ENCODE data around the gene SPPL2C.
A peak's percentile ranks its signal among the peaks of the same experiment; 100 is the strongest.
"Not testable (repeated sequence)": the region's sequence is repeated elsewhere in the genome, so short reads cannot be mapped to it uniquely, and the experiment has no call there.

The SPPL2C gene

DNA sequence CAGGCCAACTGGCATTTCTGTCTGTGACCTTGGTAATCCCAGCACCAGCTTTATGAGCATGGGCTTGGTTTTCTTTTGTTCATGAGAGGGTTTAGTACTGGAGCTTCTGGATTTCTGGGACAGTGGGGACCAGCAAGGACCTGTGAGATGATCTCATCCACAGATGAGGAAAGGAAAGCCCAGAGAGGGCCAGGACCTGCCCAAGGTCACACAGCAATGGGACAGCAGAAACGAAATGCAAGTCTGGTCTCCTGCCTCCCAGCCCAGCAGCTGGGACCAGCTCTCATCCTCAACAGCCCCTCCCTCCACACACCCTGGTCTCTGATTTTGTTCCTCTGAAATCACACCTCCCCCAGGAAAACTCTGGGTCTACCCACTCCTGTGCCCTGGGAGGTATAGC is 7.2 kb downstream of the SPPL2C start:
- Mint-ChIP-seq H3K4me1 (no peaks in the 10 kb centered on the region), H3K4me3 (no peak overlapping the region), H3K27ac (no peak overlapping the region), H3K9me3 (no peaks in the 10 kb centered on the region), H3K27me3 (peaks cover 37% of the 10 kb centered on the region)
- ATAC-seq, result no peak
- no peak for DNase-seq

DNA sequence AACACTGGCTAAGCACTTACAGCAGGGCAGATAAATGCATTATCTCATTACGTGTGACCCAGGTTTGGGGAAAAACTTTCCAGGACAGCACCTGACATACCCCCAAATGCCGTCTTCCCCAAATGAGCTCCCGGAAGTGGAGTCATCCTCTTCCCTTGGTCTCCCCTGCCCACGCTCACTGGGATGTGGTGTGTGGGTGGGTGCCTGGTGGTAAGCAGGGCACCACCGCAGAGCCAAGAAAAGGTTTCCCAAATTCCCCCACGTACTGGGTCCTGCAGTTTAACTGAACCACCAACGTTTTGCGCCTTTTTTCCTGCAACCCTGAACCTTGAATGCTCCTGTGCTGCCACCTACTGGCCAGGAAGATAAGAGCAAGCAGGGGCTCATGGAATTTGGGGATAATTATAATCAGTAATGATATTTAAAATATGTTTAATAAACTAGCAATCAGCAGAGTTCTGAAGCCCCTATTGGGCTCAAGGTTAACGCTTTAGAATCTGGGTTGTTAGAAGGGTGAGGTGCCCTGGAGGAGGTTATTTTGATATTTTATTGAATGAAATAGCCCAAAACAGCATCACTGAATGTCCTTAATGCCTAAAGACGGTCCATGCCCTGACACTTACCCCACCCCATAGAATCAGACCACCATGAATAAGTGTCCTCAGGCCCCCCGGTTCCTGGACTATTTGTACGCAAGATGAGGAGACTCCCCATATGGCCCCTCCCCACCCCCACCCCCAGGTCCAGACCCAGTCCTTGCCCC is 8.0 kb downstream of the SPPL2C start:
- no peaks in the 10 kb centered on the region for H3K9me3 Mint-ChIP-seq
- no peak overlapping the region for H3K4me3 Mint-ChIP-seq
- H3K27ac Mint-ChIP-seq, result no peak overlapping the region
- no peaks in the 10 kb centered on the region for H3K4me1 Mint-ChIP-seq
- peak; percentile 49 to 60 for DNase-seq
- ATAC-seq, result peak; percentile 41
- H3K27me3 Mint-ChIP-seq, result peaks cover 39% of the 10 kb centered on the region

DNA sequence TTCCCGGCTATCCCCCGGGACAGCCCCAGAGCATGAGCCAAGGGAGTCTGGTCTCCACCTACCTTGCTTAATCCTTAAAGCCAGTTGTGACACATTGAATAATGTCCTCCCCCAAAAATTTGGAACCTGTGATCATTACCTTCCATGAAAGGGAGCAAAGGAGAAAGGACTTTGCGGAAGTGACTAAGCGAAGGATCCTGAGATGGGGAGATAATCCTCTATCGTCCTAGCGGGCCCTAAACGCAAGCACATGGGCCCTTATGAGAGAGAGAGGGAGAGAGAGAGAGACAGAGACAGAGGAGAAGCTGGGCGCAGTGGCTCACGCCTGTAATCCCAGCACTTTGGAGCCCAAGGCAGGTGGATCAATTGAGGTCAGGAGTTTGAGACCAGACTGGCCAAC is 9.5 kb downstream of the SPPL2C start:
- no peak for ATAC-seq
- Mint-ChIP-seq H3K4me1 (no peaks in the 10 kb centered on the region), H3K27ac (no peak overlapping the region), H3K4me3 (no peak overlapping the region), H3K9me3 (no peaks in the 10 kb centered on the region), H3K27me3 (peaks cover 52% of the 10 kb centered on the region)
- no peak for DNase-seq

DNA sequence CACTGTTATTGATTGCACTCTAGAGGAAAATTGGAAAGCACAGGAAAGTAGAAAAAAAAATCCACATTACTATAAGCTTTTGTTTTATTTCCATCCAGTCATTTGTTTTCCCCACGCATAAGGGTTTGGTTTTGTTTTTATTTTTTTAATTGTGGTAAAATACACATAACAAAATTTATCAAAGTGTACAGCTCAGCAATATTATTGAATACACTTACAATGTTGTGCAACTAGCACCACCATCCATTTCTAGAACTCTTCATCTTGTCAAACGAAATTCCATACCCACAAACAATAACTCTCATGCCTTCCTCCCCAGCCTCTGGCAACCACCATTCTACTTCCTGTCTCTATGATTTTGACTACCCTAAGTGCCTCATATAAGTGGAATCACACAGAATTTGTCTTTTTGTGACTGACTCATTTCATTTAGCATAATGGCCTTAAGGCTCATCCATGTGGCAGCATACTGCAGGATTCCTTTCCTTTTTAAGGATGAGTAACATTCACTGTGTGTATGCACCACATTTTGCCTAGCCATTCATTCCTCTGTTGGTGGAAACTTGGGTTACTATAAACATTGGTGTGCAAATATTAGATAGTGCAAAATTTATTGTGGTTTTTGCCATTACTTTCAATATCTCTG is 11.1 kb downstream of the SPPL2C start:
- no peaks in the 10 kb centered on the region for H3K4me1 Mint-ChIP-seq
- no peak for DNase-seq
- no peaks in the 10 kb centered on the region for H3K9me3 Mint-ChIP-seq
- peaks cover 64% of the 10 kb centered on the region for H3K27me3 Mint-ChIP-seq
- ATAC-seq, result no peak
- no peak overlapping the region for H3K4me3 Mint-ChIP-seq
- H3K27ac Mint-ChIP-seq, result no peak overlapping the region

GRCh38 chr17:45857977-45858708 is 13.5 kb downstream of the SPPL2C start:
- DNase-seq (no peak), ATAC-seq (no peak)
- Mint-ChIP-seq H3K4me1 (no peaks in the 10 kb centered on the region), H3K4me3 (no peak overlapping the region), H3K27ac (no peak overlapping the region), H3K27me3 (peaks cover 54% of the 10 kb centered on the region), H3K9me3 (no peaks in the 10 kb centered on the region)

DNA sequence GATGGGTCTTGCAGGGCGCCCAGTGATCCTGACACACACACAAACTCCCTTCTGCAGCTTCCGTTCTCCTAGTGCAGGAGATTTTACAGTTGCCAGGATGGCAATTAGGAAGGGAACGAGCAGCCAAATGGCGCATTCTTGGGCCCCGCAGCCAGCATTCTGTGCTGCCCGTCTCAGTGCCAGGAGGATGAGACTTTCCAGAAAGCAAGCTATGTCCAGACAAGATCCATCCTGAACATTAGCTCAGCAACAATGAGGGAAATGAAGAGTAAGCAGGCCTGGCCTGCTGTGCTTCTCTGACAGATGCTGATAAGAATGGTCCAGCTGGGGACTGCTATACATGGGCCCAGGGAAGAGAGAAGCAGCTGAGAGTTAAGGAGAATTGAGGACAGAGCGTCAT is 16.5 kb downstream of the SPPL2C start:
- ATAC-seq (no peak), DNase-seq (no peak)
- peaks cover 62% of the 10 kb centered on the region for H3K27me3 Mint-ChIP-seq
- H3K9me3 Mint-ChIP-seq, result no peaks in the 10 kb centered on the region
- no peaks in the 10 kb centered on the region for H3K4me1 Mint-ChIP-seq
- no peak overlapping the region for H3K27ac Mint-ChIP-seq
- H3K4me3 Mint-ChIP-seq, result no peak overlapping the region

- not testable (repeated sequence) for H3K4me1 Mint-ChIP-seq, H3K4me3 Mint-ChIP-seq, DNase-seq, H3K27ac Mint-ChIP-seq, ATAC-seq, H3K9me3 Mint-ChIP-seq
- peaks cover 62% of the 10 kb centered on the region for H3K27me3 Mint-ChIP-seq
Measured at GRCh38 chr17:45862127-45862526, 17.4 kb downstream of the SPPL2C start.

DNA sequence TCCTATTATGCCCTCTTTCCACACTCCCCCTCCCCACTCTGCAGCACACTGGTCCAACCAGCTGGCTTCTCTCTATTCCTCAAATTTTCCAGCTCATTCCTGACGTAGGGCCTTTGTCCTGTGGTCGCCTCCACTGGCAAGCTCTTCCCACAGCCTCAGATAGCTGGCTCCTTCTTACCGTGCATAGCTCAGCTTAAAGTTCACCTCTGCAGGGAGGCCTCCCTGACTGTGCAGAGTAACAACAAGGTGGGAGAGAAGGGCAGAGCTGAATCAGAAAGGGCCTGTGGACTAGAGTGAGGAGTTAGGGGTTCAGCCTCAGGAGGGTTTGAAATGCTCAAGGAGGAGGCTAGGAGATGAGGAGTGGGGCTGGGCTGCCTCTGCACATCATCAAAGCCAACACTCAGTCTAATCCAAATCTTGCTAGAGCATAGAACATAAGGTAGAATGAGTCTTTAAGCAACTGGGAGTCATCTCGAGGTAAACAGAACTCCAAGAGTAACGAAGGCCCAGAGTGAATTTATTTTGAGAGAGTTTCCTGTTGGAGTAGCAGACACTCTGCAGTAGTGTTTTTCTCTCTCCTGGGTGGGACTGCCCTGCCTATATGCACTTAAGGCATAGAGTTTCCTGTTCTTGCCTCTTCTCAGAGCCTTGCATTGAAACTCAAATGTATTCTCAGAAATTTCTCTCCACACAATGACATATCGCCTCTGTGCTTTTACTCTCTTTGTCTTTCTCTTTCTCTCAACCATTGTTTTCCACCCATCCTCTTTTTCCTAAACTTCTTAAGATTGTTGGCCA is 19.4 kb downstream of the SPPL2C start:
- H3K9me3 Mint-ChIP-seq, result no peaks in the 10 kb centered on the region
- DNase-seq (no peak), ATAC-seq (no peak)
- peak overlapping the region in 1 of 2 donors; percentile 6 for H3K27ac Mint-ChIP-seq
- no peak overlapping the region for H3K4me3 Mint-ChIP-seq
- peaks cover 6% of the 10 kb centered on the region for H3K4me1 Mint-ChIP-seq
- H3K27me3 Mint-ChIP-seq, result peaks cover 48% of the 10 kb centered on the region

GRCh38 chr17:45867171-45867570 is 22.5 kb downstream of the SPPL2C start:
- no peak overlapping the region for H3K4me3 Mint-ChIP-seq
- H3K4me1 Mint-ChIP-seq, result peaks cover 11% of the 10 kb centered on the region
- DNase-seq (no peak), ATAC-seq (no peak)
- no peaks in the 10 kb centered on the region for H3K9me3 Mint-ChIP-seq
- H3K27ac Mint-ChIP-seq, result no peak overlapping the region
- H3K27me3 Mint-ChIP-seq, result peaks cover 27% of the 10 kb centered on the region

DNA sequence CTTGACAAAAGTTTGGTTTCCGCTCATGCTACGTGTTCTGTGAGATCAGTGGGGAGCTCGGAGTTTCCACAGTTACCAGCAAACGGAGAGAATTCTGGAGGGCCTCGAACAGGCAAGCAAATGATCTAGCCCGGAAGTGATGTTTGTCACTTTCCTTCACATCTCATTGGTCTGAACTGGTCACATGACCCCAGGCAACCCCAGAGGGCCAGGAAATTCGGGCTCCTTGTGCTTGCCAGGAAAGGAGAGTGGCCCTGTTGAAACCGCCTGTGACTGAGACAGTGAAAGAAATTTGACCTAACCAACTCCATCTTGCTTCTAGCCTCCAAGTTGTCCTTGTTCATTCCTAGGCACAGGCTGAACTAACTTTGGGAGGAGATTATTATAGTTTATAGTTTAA is 23.0 kb downstream of the SPPL2C start:
- no peak for DNase-seq
- Mint-ChIP-seq H3K27ac (no peak overlapping the region), H3K4me1 (peaks cover 11% of the 10 kb centered on the region), H3K4me3 (no peak overlapping the region), H3K9me3 (no peaks in the 10 kb centered on the region), H3K27me3 (peaks cover 27% of the 10 kb centered on the region)
- ATAC-seq, result no peak

DNA sequence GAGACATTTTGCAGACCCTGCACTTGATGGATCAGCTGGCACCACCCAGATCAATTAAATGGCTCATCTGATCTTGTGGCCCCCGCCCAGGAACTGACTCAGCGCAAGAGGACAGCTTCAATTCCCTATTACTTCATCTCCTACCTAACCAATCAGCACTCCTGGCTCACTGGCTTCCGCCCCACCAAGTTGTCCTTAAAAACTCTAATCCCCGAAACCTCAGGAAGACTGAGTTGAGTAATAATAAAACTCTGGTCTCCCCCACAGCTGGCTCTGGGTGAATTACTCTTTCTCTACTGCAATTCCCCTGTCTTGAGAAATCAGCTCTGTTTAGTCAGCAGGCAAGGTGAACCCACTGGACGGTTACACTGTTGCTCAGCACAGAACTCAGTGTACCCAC is 23.6 kb downstream of the SPPL2C start:
- Mint-ChIP-seq H3K27me3 (peaks cover 27% of the 10 kb centered on the region), H3K4me3 (no peak overlapping the region), H3K27ac (peak overlapping the region in 1 of 2 donors; percentile 41), H3K4me1 (peaks cover 14% of the 10 kb centered on the region), H3K9me3 (no peaks in the 10 kb centered on the region)
- DNase-seq (no peak), ATAC-seq (no peak)

DNA sequence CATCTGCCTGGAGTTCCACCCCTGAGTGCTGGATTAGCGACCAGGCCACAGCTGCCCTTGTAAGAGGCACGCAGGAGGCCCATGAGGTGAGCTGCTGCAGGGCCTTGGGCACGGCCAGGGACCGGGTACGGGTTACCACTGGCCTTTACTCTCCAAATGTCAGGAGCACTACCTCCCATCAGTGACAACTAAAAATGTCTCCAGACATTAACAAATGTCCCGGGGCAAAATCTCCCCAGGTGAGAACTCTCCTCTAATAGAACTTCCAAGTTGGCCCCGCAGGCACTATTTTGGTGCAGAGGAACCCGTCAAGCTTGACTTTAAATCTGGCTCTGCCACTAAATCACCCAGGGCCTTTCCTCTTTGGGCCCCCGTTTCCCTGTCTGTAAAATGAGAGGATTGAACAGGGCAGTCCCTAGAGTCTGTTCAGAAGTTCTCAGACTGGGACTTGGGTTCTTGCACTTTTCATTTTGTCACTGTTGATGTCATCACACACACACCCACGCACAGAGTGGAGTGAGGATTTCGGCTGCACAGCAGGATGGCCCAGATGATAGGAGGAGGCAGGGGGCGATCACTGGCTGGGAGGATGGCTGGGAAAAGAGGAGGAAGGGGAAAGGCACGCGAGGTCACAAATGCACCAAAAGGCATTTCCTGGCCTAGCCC is 25.1 kb downstream of the SPPL2C start:
- H3K4me1 Mint-ChIP-seq, result peaks cover 21% of the 10 kb centered on the region
- ATAC-seq (no peak), DNase-seq (no peak)
- no peak overlapping the region for H3K4me3 Mint-ChIP-seq
- no peaks in the 10 kb centered on the region for H3K9me3 Mint-ChIP-seq
- H3K27me3 Mint-ChIP-seq, result peaks cover 12% of the 10 kb centered on the region
- no peak overlapping the region for H3K27ac Mint-ChIP-seq

DNA sequence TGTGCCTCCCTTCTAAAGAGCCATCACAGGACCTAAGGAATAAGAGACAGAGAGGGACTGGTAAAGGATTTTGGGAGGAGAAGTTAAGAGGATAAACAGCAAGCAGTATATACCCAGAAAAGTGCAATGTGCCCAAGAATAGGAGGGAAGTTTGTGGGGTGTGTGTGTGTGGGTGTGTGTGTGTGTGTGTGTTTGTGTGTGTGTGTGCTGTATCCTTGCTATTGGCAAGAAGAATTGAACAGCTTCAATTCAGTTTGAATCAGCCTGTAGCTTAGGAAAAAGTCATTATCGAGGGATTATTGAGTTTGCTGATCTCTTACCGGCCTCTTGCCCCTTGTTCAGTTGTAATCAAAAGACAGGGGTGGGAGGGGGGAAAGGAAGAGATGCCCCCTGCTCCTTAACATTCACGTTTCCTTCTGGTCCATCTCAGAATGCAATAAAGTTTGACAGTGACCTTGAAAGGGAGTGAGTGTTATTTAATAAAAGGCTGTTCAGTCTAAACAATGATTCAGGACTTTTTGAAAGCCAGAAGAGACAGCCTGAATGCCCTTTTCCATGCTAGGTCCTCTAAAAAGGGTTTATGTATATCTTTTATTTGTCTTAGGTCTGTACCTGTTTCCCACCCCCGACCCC is 25.8 kb downstream of the SPPL2C start:
- ATAC-seq, result no peak
- no peak for DNase-seq
- Mint-ChIP-seq H3K27me3 (peaks cover 6% of the 10 kb centered on the region), H3K9me3 (no peaks in the 10 kb centered on the region), H3K4me3 (no peak overlapping the region), H3K4me1 (peaks cover 21% of the 10 kb centered on the region), H3K27ac (no peak overlapping the region)

DNA sequence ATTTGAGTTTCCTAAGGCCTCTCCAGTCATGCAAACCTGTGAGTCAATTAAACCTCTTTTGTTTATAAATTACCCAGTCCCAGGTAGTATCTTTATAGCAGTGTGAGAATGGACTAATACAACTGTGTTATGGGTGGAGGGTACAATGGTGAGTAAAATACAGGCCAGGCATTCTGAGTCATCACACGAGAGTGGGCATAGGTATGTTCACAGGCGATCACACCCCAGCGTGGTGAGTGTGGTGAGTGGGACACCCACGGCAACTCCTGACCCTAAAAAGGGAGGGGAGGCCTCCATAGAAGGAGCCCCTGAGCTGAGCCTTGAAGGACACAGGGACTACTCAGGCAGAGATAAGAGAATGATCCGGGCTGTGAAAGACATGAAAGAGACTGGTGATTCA is 27.0 kb downstream of the SPPL2C start:
- Mint-ChIP-seq H3K27ac (no peak overlapping the region), H3K4me1 (peaks cover 21% of the 10 kb centered on the region), H3K9me3 (no peaks in the 10 kb centered on the region), H3K27me3 (peaks cover 4% of the 10 kb centered on the region), H3K4me3 (no peak overlapping the region)
- ATAC-seq, result peak; percentile 48
- no peak for DNase-seq

- H3K4me1 Mint-ChIP-seq, result peaks cover 16% of the 10 kb centered on the region
- ATAC-seq (peak; percentile 85), DNase-seq (no peak)
- H3K9me3 Mint-ChIP-seq, result peaks cover 0 to 7% of the 10 kb centered on the region in 2 donors
- no peak overlapping the region for H3K27ac Mint-ChIP-seq
- H3K27me3 Mint-ChIP-seq, result peaks cover 16% of the 10 kb centered on the region
- peak overlapping the region in 1 of 2 donors; percentile 67 for H3K4me3 Mint-ChIP-seq
Measured at GRCh38 chr17:45873728-45874127, 29.0 kb downstream of the SPPL2C start.

All from stimulated activated naive CD8-positive, alpha-beta T cell treated with anti-CD3 and anti-CD28 coated beads, Interleukin-15, amount 100 ng/mL, for 72 hours (primary cell).